ENCODE measurements around the gene GALNT12.

GRCh38 chr9:98806394-98807035, 955 bp upstream of the GALNT12 start:
- TF ChIP-seq EZH2 (IDR thresholded peaks at IDR 0.05): no peak
- TF ChIP-seq POLR2AphosphoS5 (IDR thresholded peaks at IDR 0.05; ENCODE audit: borderline replicate concordance, low read depth, low read length): no peak
- TF ChIP-seq FOXP2 (optimal IDR thresholded peaks at IDR 0.05; ENCODE audit: control extremely low read depth, extremely low read length, insufficient read depth): no peak

Data from SK-N-MC (cell line).